ENCODE data around the gene RABGAP1L.

RABGAP1L gene

GRCh38 chr1:174953285-174954072 is 794.2 kb downstream of the RABGAP1L start:
- peak; percentile 69 for DNase-seq

GRCh38 chr1:174954073-174954460 is 794.7 kb downstream of the RABGAP1L start:
- DNase-seq, result peak; percentile 94

DNA sequence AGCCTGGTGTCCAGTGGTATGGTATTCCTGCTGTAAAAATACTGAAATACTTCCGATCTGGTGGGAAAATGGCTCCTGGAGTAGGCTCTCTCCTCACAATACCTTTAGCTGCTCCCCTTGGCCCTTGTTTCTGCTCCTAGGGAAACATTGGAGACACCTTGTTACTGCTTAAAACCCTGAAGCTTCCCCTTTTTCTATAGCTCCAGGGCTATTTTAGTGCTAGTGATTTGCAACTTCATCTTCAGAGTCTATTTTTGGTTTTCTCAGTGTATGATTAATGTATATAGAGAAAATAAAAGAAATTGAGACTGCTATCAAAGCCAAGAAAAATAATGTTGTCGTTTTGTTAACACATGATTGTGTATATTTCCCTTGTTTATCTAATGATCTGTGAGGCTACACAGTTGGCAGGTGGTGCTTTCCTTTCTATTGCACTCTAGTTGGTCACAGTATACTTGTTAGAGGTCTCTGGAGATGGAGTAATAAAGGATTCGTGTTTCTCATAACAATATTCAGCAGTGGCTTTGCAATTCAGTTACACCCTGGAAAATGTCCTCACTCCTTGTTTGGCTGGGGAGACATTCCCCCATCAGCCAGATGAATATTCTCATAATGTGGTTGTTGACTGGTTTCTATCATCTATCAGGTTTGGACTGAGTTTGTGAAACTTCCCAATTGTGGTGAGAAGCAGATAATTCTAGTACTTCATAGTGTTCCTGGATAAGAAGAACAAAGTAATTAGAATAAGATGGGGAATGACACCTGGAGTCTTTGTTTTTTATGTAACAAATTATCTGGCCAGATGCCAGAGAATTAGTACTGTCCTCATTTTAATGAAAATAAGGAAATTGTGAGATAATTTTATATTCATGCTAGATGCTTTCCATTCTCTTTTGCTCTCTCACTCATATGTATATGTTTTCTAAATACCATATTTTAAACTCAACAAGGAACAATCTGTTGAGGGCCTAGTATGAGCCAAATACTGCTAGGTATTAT is 795.6 kb downstream of the RABGAP1L start:
- DNase-seq, result peak; percentile 76

- DNase-seq, result no peak
These were observed 796.8 kb downstream of the RABGAP1L start for GRCh38 chr1:174956086-174956485.

DNA sequence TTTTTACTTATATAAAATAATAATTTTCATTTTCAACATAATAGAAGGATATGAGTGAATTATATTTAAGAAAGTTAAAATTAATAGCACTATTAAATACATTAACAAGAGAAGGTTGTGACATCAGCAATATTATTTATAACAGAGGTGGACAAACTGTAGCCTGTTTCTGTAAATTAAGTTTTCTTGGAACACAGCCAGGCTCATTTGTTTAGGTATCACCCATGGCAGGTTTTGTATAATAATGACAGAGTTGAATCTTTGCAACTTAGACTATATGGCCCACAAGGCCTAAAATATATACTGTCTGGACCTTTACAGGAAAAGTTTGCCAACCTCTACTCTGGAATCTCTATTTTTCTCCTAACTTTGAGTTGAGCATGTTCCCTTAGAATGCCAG is 797.7 kb downstream of the RABGAP1L start:
- DNase-seq, result peak; percentile 24

- DNase-seq, result no peak
These were observed 798.5 kb downstream of the RABGAP1L start for GRCh38 chr1:174957829-174958228.

DNA sequence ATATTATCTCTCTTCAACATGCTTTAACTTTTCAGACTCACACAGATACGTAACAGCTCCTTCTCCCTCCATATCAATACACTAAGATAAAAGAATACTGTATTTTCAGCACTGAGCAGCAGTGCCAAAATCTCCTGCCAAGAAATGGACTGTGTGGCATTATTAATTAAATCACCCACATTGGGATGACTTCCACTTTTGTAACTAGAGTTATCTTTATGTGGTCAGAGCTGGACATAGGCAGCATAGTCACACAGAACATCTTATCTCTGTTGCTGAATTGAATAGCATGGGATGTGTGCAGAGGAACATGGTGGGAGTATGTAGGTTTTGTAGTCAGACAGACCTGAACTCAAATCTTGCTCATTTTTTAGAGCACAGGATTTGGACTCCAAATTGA is 799.1 kb downstream of the RABGAP1L start:
- no peak for DNase-seq

DNA sequence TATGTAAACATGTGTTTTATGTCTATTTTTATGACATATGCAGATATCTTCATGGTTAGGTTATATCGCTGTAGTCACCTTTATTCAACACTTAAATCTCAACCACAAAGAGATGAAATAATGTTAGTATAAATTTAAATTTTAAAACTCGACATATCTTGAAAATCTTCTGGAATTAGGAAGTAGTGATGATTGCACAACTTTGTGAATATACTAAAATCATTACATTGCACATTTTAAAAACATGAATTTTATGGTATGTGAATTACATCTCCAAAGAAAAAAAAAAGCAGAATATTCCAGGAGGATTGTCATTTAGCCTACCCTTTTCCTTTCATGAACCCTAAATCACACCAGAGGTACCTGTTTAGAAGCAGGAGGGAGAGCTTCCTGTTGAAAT is 801.0 kb downstream of the RABGAP1L start:
- no peak for DNase-seq

GRCh38 chr1:174963529-174964125 is 804.3 kb downstream of the RABGAP1L start:
- DNase-seq, result peak; percentile 30

- peak; percentile 30 for DNase-seq
These were observed 805.1 kb downstream of the RABGAP1L start for GRCh38 chr1:174964261-174964971.

DNA sequence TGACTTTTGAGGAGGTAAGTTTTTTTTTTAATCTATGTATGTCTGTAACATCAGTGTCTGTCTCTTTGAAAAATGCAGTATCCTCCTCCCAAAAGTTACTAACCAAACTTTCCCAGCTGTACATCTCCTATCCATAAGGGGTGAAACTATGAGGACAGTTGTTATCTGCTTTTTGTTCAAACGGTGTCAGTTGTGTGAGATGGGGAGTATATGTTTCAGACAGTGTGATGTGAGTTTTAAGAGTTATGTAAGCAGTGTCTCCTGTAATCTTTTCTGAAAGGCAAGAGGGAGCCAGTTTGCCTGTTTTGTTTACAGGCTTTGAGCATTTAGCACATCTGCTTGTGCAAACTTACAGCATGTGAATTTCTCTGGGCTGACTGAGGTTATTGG is 805.6 kb downstream of the RABGAP1L start:
- no peak for DNase-seq

DNA sequence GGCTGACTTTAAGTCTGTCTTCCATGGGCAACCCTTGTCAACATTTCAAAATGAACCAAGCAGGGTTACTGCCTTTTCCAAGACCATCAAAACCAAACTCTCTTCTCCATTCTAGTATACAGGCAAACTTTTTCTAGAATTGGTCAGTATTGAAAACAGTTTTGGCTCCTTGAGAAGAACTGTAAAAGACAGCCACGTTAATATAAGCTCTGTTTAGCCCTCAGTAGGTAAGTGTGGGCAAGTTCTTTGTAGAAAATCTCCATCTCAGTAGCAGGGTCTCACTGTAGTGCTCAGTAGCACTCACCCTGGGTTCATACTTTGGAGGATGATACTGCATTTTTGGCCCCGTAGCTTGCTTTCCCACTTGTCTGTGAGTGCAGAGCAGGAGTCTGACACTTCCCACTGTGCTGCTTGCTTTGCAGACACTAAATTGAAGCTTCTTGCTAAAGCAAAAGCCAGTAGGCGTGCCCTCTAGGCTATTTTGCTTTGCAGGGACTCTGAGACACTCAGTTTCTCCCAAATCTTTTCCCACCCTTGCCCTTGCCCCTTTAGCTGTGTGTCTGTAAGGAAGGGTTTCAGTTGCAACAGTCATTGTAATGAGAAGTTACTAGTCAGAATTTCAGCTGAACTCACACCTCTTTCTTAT is 806.2 kb downstream of the RABGAP1L start:
- peak; percentile 42 for DNase-seq

DNA sequence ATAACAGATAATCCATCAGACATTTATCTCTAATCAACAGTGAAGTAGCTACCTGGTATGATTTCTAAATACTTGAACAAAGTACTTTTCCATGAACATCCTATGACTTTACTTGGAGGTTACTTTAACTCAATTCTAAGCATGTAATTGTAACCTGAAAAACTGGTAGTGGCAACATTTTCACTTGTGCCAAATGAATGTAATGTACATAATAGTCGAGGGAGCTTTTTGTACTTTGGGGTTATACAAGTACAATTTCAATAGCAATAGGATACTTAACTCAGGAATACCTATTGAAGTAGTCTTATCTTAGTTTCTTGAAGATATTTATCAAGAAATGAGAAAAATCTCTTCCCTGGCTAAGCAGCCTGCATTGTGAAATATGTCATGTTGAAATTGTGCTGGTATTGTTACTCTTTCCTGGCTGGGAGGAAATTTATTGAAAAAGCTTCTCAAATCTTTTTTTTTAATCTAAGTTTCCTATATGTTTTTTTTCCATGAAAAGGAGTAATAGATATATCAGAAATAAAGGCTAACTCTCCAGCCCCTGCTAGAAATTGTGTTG is 806.8 kb downstream of the RABGAP1L start:
- DNase-seq, result no peak

- DNase-seq, result no peak
These were observed 808.8 kb downstream of the RABGAP1L start for GRCh38 chr1:174967845-174968705.

DNA sequence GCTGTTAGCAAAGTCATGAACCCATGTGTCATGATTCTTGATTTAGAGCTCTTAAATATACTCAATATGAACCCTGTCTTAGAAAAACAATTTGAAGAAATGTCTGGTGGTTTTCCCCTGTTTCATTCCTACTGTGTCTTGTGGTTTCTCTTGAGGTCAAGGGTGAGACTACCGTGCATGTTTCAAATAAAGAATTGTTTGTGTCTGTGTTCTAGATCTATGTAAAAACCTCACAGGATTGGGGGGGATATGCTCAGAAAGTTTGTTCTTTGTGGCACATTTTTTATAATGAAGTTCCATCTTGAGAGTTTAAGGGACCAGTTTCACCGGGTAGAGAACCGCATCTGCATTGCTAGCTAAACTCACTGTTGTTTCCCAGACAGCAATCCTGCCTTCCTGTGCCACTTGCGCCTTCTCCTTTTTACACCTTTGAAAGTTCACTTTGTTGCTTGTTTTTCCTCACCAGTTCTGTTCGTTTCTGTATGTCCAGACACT is 809.5 kb downstream of the RABGAP1L start:
- DNase-seq, result no peak

DNA sequence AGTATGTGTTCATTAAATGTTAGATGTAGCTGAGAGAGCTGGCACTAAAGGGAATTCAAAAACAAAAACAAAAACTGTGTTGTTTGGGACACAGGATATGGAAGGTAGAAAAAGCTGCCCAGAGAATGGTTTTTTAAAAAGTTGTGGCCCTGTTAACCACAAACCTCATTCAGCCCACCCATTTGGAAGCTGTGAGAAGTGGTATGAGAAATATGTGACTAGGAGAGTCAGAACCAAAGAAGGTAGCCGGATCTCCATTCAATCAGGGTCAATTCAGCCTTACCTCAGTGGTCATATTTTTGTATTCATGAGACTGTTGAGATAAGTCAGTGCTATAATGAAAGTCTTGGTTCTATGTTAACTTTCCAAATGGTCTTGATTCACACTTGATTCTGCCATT is 810.7 kb downstream of the RABGAP1L start:
- DNase-seq, result no peak

GRCh38 chr1:174971466-174971865 is 812.1 kb downstream of the RABGAP1L start:
- DNase-seq, result no peak

DNA sequence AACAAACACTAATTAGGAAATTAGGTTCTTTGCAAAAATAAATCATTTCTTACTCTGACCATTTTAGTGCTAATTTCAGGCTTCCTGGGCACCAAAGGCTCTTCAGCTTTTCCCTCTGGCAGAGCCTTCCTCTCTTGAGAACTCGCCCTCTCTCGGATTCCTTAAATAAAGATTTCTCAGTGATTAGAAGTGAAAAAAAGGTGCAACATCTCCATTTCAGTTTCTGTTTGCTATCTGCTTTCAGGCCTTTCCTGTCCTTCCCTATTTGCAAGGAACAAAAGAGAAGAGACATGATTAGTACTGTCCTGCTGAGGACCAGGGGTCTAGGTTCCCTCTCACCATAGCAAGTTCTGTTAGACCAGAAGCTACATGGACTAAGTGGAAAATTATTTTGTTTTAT is 812.6 kb downstream of the RABGAP1L start:
- DNase-seq, result no peak

- DNase-seq, result peak; percentile 25
These were observed 815.4 kb downstream of the RABGAP1L start for GRCh38 chr1:174974711-174975119.

GRCh38 chr1:174975764-174976163 is 816.4 kb downstream of the RABGAP1L start:
- no peak for DNase-seq

Measured in NCI-H69 (cell line).